Endometrial microvascular endothelial cells (primary cell): ENCODE measurements around the gene QPCT. TPM values are rescaled to one million over a fixed set of nuclear protein-coding genes. Genes with fewer than 3 reads are reported as not detected.
"Not testable (repeated sequence)": the region's sequence is repeated elsewhere in the genome, so short reads cannot be mapped to it uniquely, and the experiment has no call there.

Source experiments
- in situ Hi-C: cut with HindIII; loops from 2 replicates; pipeline ENCODE4 v1.10.0; 2017; ENCODE audit warnings: low sequenced_read_pairs, low pct_unique_long_range_greater_than_20kb; ENCODE audit errors: inconsistent ontology term
- total RNA-seq: library from RNA; depleted of rRNA; stranded (reverse); fragments of >200 nt; gene quantifications from one replicate; pipeline ENCODE4 v1.2.3, GENCODE V29; 2015; ENCODE audit errors: inconsistent ontology term

Gene QPCT
- total RNA-seq, 1 donor from 2014 or later = 25.2 TPM

GRCh38 chr2:37379881-37380296, 35.5 kb downstream of the QPCT start:
- in situ Hi-C loops = no loop called here

DNA sequence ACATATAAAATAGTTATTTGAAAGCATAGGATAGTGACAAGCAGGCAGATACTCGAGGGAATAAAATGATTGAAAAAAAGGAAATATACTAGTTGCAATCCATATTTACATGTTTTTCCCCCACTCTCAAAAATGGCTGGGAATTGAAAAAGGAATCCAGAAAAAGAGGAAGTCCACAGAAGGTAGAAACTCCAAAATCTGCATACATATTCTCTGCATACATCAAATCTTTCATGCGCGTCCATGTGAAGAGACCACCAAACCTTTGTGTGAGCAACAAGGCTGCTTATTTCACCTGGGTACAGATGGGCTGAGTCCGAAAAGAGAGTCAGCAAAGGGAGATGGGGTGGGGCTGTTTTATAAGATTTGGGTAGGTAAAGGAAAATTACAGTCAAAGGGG, 36.4 kb downstream of the QPCT start:
- in situ Hi-C loops = not testable (repeated sequence)

DNA sequence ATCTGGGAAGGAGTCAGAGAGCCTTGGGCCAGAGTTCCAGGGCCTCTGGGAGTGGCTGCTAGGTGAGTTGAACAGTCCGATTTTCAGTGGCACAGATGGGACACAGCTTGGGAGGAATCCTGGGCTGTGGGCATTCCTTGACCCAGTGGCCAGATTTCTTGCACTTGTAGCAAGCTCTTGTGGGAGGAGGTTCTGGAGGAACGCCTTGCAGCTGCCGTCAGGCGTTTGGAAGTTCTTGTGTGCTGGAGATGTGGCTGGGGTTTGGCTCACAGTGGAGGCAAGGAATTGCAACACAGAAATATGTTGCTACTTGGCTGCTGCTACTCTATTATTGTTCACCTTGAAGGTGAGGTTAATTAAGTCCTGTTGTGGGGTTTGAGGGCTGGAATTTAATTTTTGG, 39.8 kb downstream of the QPCT start:
- in situ Hi-C loops = not testable (repeated sequence)

DNA sequence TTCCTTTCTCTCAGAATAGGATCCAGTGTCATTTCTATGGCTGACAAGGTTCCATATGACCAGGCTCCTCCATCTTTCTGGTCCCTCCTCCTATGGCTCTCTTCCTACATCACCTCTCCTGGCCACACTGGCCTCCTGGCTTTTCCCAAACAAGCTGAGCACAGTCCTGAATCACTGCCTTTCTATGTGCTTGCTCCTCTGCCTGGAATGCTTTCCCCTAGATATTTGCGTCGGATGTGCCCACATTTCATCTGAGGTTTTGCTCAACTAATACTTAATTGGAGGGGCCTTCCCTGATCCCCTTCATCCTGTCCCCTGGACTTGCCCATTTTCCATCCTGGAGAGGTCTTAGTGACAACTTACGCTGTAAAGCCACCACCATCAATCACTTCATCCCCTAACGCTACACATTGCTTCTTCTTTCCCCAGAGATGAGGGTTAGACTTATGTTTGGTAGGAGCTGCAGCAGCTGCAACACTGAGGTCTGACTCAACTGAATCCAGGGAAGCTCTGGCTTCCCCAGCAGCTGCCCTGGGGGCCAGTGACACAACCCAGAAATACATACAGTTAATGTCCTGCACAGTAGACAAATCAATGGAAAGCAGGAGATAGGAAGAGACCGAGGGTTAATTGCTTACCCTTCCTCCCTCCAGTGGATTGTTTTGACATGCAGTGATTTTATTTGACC, 42.9 kb downstream of the QPCT start:
- in situ Hi-C loops = no loop called here

DNA sequence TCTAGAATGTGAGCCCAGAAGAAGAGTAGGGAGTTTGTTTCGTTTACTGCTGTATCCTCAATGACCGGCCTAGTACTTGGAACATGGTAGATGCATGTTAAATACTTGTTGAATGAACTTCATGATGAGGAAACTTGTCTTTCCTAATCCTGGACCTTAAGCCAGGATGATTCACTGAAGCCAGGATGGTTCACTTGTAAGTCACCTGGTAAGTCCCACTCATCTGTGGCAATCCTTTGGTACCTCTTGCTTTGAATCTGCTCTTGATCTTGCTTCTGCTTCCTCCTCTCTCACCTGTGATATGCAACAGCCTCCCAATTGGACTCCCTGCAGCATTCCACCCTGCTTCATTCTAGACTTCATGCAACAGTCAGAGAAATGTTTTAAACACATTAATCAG, 43.6 kb downstream of the QPCT start:
- in situ Hi-C loops = no loop called here

GRCh38 chr2:37389395-37389794, 45.0 kb downstream of the QPCT start:
- in situ Hi-C loops = no loop called here

GRCh38 chr2:37389989-37390765, 45.7 kb downstream of the QPCT start:
- in situ Hi-C loops = no loop called here

- in situ Hi-C loops = no loop called here
Measured at GRCh38 chr2:37390777-37391176, 46.3 kb downstream of the QPCT start.

GRCh38 chr2:37391711-37392110, 47.3 kb downstream of the QPCT start:
- in situ Hi-C loops = no loop called here

DNA sequence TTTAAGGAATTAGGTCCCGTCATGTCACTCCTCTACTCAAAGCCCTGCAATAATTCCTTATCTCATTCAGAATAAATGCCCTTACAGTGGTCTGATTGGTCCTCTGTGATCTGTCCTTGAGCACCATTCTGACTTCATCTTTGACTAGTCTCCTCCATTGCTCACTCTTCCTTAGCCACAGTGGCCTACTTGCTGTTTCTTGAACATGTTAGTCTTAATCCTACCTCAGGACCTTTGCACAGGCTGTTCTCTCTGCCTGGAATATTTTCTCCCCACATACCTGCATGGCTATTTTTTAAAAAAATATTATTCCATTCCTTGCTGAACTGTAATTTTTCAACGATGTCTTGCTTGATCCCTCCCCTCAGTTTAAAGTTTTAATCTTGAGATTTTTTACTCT, 48.0 kb downstream of the QPCT start:
- in situ Hi-C loops = no loop called here

GRCh38 chr2:37394263-37394662, 49.8 kb downstream of the QPCT start:
- in situ Hi-C loops = no loop called here

GRCh38 chr2:37394796-37395555, 50.5 kb downstream of the QPCT start:
- in situ Hi-C loops = no loop called here

- in situ Hi-C loops = no loop called here
Measured at GRCh38 chr2:37396890-37397565, 52.6 kb downstream of the QPCT start.

GRCh38 chr2:37398990-37399389, 54.6 kb downstream of the QPCT start:
- in situ Hi-C loops = no loop called here

DNA sequence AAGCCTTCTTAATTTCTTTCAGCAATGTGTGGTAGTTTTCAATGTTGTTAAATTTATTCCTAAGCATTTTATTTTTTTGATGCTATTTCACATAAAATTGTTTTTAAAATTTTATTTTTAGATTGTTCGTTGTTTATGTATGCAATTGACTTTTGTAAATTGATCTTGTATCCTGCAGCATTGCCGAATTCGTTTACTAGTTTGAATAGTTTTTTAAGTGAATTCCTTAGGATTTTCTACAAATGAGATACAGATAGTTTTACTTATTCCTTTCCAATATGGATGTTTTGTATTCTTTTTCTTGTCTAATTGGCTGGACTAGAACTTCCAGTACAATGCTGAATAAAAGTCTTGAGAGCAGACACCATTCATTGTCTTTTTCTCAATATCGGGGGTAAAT, 55.6 kb downstream of the QPCT start:
- in situ Hi-C loops = loop anchor here (25.0 kb wide), 1 partner anchor 487 kb away; no protein-coding TSS in a partner anchor

DNA sequence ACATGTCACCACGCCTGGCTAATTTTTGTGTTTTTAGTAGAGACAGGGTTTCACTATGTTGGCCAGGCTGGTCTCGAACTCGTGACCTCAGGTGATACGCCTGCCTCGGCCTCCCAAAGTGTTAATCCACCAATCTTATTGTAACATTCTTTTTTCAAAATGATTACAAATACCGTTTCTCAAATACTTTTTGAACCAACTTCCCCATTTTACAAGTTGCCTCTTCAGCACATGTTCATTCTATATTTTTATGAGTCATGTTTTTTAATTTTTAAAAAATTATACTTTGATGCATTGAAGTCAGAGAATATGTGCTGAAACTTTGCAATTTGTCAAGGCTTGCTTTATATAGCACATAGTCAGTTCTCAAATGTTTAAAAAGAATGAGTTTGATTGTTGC, 58.2 kb downstream of the QPCT start:
- in situ Hi-C loops = loop anchor here (25.0 kb wide), 1 partner anchor 485 kb away; no protein-coding TSS in a partner anchor

DNA sequence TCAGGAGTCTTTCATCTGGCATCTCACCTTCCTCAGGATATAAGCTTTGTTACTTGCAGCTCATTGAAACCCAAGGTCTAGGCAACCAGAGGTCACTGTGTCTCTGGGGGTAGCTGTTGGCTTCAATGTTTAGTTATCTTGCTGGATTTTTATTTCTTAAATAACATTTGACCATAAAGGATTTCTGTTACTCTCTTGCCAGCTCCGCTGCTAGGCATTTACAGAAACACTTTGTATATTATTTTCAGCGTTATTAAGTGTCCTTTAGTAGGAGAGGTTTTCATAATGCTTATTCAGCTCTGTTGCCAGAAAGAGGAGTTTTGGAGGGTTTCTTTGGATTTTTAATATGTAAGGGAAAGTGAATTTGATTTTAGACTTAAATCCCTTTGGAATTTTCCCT, 61.4 kb downstream of the QPCT start:
- in situ Hi-C loops = loop anchor here (25.0 kb wide), 1 partner anchor 482 kb away; no protein-coding TSS in a partner anchor

- in situ Hi-C loops = loop anchor here (25.0 kb wide), 1 partner anchor 475 kb away; no protein-coding TSS in a partner anchor
Measured at GRCh38 chr2:37412231-37412630, 67.8 kb downstream of the QPCT start.

DNA sequence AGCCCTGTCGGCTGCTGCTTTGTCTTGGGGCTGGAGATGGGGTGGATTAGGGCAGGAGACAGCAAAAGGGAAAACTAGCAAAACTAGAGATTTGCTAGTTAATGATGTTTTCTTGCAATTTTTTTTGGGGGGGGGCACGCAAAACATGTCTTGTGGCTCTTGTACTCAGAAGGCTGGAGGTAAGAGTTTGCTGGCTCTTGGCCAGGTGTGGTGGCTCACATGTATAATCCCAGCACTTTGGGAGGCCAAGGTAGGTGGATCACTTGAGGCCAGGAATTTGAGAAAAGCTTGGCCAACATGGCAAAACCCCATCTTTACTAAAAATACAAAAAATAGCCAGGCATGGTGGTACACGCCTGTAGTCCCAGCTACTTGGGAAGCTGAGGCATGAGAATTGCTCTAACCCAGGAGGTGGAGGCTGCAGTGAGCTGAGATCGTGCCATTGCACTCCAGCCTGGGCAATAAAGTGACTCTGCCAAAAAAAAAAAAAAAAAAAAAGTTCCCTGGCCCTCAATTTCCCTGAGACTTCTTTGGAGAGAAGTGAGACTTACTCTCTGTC, 69.6 kb downstream of the QPCT start:
- in situ Hi-C loops = loop anchor here (25.0 kb wide), 1 partner anchor 473 kb away; no protein-coding TSS in a partner anchor
